Tibial nerve (tissue), 3 donors: ENCODE data around the gene NTNG2.

Experiments
- CTCF ChIP-seq, 5 experiments: fragments of 200-600 bp in 3 of 5; fragments of 450-650 bp in 2 of 5; sonication (generic) in 3 of 5; IDR thresholded peaks; one replicate each; pipeline ENCODE4 v1.5.1; 2016 to 2019; ENCODE audit warnings: antibody characterized with exemption in 5 of 5, mild to moderate bottlenecking in 3 of 5, moderate library complexity in 2 of 5
- POLR2A ChIP-seq, 2 donors: fragments of 450-650 bp; IDR thresholded peaks; one replicate each; pipeline ENCODE4 v1.6.1; 2017; ENCODE audit warnings: antibody characterized with exemption in 2 of 2, mild to moderate bottlenecking in 2 of 2, moderate library complexity in 2 of 2

- TF ChIP-seq POLR2A (IDR thresholded peaks at IDR 0.05) (no peak), CTCF (IDR thresholded peaks at IDR 0.05) (no peak)
Observed at GRCh38 chr9:132150256-132150655, 11.6 kb upstream of the NTNG2 start.
